Measurements from ENCODE around the gene RHBDD3.

Gene RHBDD3

GRCh38 chr22:29255064-29255621 is 12.6 kb downstream of the RHBDD3 start:
- no peak for TF ChIP-seq GATA2 (IDR thresholded peaks at IDR 0.05; ENCODE audit: low read depth, low read length)
- TF ChIP-seq GATA3 (IDR thresholded peaks at IDR 0.05; ENCODE audit: low read depth, low read length), result no peak

- TF ChIP-seq GATA2 (IDR thresholded peaks at IDR 0.05; ENCODE audit: low read depth, low read length), result no peak
- TF ChIP-seq GATA3 (IDR thresholded peaks at IDR 0.05; ENCODE audit: low read depth, low read length), result no peak
Observed at GRCh38 chr22:29254286-29254660, 13.5 kb downstream of the RHBDD3 start.

DNA sequence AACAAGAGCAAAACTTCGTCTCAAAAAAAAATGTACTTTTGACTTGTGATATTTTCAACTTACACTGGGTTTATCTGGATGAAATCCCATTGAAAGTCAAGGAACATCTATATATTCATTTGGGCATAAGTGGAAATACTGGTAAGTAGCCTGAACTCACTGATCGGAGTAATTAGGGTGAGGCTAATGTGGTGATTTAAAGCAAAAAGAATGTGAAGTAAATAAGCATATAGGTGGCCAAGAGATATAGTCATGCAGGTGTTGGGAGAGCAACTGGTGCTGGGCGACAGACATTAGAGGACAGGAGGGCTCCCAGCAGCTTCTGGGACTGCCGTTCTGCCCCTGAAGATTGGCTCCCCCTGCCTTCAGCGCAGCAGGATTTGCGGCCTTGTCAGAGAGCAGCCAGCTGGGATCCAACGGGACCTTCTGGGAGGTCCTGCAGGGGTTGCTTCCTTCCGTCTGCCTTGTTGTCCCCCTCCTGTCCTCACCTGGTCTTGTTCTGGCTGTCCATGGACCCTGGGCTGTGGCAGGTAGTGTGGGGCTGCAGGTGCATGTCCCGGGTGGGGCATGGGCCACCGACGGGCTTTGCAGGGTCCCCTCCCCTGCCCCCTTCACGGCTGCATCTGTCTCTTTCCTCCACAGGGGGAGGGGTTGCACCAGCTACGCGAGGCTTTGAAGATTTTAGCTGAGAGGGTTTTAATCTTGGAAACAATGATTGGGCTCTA is 14.1 kb downstream of the RHBDD3 start:
- no peak for TF ChIP-seq GATA2 (IDR thresholded peaks at IDR 0.05; ENCODE audit: low read depth, low read length)
- no peak for TF ChIP-seq GATA3 (IDR thresholded peaks at IDR 0.05; ENCODE audit: low read depth, low read length)

GRCh38 chr22:29251981-29252911 is 15.5 kb downstream of the RHBDD3 start:
- TF ChIP-seq GATA2 (IDR thresholded peaks at IDR 0.05; ENCODE audit: low read depth, low read length), result no peak
- no peak for TF ChIP-seq GATA3 (IDR thresholded peaks at IDR 0.05; ENCODE audit: low read depth, low read length)

DNA sequence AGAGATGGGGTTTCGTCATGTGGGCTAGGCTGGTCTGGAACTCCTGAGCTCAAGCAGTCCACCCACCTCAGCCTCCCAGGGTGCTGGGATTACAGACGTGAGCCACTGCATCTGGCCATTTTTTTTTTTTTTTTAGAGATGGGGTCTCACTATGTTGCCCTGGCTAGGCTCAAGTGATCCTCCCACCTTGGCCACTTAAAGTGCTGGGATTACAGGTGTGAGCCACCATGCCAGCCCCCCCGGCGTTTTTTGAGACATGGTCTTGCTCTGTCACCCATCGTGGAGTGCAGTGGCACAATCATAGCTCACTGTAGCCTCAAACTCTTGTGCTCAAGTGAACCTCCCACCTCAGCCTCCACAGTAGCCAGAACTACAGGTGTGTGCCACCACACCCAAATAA is 16.5 kb downstream of the RHBDD3 start:
- no peak for TF ChIP-seq GATA2 (IDR thresholded peaks at IDR 0.05; ENCODE audit: low read depth, low read length)
- TF ChIP-seq GATA3 (IDR thresholded peaks at IDR 0.05; ENCODE audit: low read depth, low read length), result no peak

- TF ChIP-seq GATA3 (IDR thresholded peaks at IDR 0.05; ENCODE audit: low read depth, low read length) (no peak), GATA2 (IDR thresholded peaks at IDR 0.05; ENCODE audit: low read depth, low read length) (no peak)
Observed at GRCh38 chr22:29245626-29246385, 22.0 kb downstream of the RHBDD3 start.

DNA sequence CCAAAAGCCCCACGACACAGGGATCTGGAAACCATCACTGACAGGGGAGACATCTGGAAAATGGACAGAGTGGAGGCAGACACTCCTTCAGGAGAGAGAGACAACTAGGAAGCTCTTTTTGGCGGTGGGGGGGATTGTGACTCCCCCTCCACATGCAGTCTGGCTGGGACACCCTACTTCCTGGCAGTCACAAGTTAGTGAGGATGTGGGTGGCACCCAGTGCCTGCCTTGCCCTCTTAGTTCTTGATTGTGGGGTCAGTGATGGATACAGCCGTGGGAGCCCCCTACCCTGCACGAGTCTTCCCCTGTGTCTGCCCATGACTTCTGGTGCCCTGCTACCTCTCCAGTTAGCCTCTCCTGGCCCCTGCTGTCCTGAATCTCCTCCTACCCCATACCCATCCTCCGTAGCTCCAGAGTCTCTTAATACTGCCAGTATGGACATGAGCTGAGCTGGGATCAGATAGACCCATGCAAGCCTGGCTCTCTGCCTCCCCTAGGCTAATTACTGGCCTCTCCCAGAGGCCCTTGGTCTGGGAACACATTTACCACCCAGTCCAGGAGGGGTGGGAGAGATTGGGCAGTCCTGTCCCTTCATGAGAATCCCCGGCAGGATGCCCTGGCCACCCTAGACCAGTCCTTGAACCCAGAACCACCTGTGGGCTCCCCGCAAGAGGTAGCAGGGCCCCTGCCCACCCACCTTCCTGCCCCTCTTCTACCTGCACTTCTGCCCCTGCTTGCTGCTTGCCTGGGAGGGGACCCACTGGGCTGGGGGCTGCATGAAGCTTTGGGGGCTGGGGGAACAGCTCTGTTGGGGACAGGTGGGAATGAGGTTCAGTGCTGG is 22.8 kb downstream of the RHBDD3 start:
- TF ChIP-seq GATA3 (IDR thresholded peaks at IDR 0.05; ENCODE audit: low read depth, low read length), result no peak
- no peak for TF ChIP-seq GATA2 (IDR thresholded peaks at IDR 0.05; ENCODE audit: low read depth, low read length)

GRCh38 chr22:29243874-29244446 is 23.8 kb downstream of the RHBDD3 start:
- TF ChIP-seq GATA3 (IDR thresholded peaks at IDR 0.05; ENCODE audit: low read depth, low read length) (no peak), GATA2 (IDR thresholded peaks at IDR 0.05; ENCODE audit: low read depth, low read length) (no peak)

GRCh38 chr22:29233277-29233877 is 34.4 kb downstream of the RHBDD3 start:
- TF ChIP-seq GATA2 (IDR thresholded peaks at IDR 0.05; ENCODE audit: low read depth, low read length), result no peak
- TF ChIP-seq GATA3 (IDR thresholded peaks at IDR 0.05; ENCODE audit: low read depth, low read length), result no peak

DNA sequence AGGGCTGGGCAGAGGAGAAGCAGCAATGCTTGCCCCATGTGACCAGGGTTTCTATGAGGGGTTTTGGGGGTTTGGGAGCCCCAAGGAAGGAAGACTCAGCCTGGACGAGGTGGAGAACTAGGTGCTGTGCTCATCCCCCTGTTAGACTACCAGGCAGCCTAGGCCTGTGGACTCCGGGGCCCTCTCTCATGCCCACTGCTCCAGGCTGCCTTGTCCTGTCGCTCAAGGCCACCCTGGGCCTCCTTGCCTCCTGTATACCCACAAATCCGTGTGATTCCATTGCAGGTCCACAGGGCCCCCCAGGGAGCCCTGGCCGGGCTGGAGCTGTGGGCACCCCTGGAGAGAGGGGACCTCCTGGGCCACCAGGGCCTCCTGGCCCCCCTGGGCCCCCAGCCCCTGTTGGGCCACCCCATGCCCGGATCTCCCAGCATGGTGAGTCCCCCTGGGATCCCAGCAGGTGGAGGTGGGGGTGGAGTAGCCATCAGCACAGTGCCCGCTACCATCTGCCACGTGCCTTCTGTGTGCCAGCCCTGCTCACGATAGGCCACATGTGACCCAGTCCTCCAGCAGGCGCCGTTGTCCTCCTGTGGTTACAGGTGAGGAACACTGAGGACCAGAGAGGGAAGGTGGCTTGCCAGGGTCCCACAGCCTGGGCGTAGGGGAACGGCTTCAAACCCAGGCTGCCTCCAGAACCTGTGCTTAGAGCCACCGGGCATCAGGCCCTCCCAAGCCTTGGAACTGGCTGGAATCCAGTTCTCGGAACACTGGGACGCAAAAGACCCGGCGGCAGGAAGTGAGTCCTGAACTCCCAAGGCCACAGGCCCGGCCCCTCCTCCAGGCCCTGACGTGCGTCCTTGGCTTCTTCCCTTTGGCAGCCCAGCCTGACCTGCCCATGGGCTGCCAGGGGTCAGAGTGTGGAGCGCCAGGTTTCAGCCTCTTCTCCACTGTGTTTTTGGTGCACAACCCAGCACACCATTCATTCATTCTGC is 35.5 kb downstream of the RHBDD3 start:
- no peak for TF ChIP-seq GATA3 (IDR thresholded peaks at IDR 0.05; ENCODE audit: low read depth, low read length)
- TF ChIP-seq GATA2 (IDR thresholded peaks at IDR 0.05; ENCODE audit: low read depth, low read length), result no peak
